ENCODE data around the gene EFCAB8.

Gene EFCAB8

GRCh38 chr20:32893263-32894025 is 34.7 kb downstream of the EFCAB8 start:
- Histone ChIP-seq H2AK5ac (ENCODE audit: low read depth, low read length) (peak overlapping the region; percentile 92), H4K91ac (ENCODE audit: low read depth, low read length, poor library complexity) (peak overlapping the region; percentile 70), H3K4ac (ENCODE audit: low read length) (no peak overlapping the region), H3K27ac (replicated peaks; ENCODE audit: low read length) (no peak overlapping the region), H3K23ac (ENCODE audit: low read depth, low read length, poor library complexity) (peak overlapping the region; percentile 57), H3K4me3 (ENCODE audit: low read length in 2 of 2) (no peak overlapping the region), H2AFZ (ENCODE audit: low read length) (no peak overlapping the region), H3K9ac (ENCODE audit: low read depth, low read length, poor library complexity) (peak overlapping the region; percentile 55), H2BK12ac (ENCODE audit: low read length) (no peak overlapping the region), H3K18ac (ENCODE audit: low read length) (peak overlapping the region; percentile 78), H4K8ac (ENCODE audit: low read depth, low read length) (peak overlapping the region; percentile 70), H3K14ac (ENCODE audit: low read length) (peak overlapping the region; percentile 87), H3K9me3 (replicated peaks in 1 of 2; ENCODE audit: control insufficient read depth in 2 of 2, insufficient read depth in 1 of 2, low read depth in 1 of 2, low read length in 2 of 2) (no peaks in the 10 kb centered on the region), H3K79me1 (ENCODE audit: low read depth, low read length) (no peaks in the 10 kb centered on the region), H3K27me3 (ENCODE audit: control insufficient read depth in 3 of 3, insufficient read depth in 3 of 3, low read depth in 1 of 3, low read length in 3 of 3) (peaks cover 0 to 2% (median 0%) of the 10 kb centered on the region in 3 experiments), H2BK120ac (ENCODE audit: low read depth, low read length) (peak overlapping the region; percentile 96), H2BK5ac (ENCODE audit: low read length) (no peak overlapping the region), H3K4me1 (ENCODE audit: control insufficient read depth in 2 of 2, insufficient read depth in 1 of 2, low read depth in 1 of 2, low read length in 2 of 2) (peaks cover 0 to 6% of the 10 kb centered on the region in 2 donors), H2BK15ac (ENCODE audit: low read length) (peak overlapping the region; percentile 80), H3K36me3 (replicated peaks in 1 of 2; ENCODE audit: control insufficient read depth in 2 of 2, insufficient read depth in 2 of 2, low read length in 2 of 2) (no peaks in the 10 kb centered on the region), H3K4me2 (ENCODE audit: insufficient read depth, low read length, poor library complexity, severe bottlenecking) (no peak overlapping the region)
- no CpG with 5 or more reads among the region's 16 CpGs for WGBS, 2 donors (ENCODE audit: extremely low coverage in 2 of 2, insufficient read length in 2 of 2, insufficient replicate concordance in 1 of 2)
- no peak for DNase-seq (ENCODE audit: low spot score)

- Histone ChIP-seq H3K9me3 (replicated peaks in 1 of 2; ENCODE audit: control insufficient read depth in 2 of 2, insufficient read depth in 1 of 2, low read depth in 1 of 2, low read length in 2 of 2) (no peaks in the 10 kb centered on the region), H2BK120ac (ENCODE audit: low read depth, low read length) (no peak overlapping the region), H3K23ac (ENCODE audit: low read depth, low read length, poor library complexity) (no peak overlapping the region), H3K14ac (ENCODE audit: low read length) (no peak overlapping the region), H3K4me2 (ENCODE audit: insufficient read depth, low read length, poor library complexity, severe bottlenecking) (no peak overlapping the region), H2BK5ac (ENCODE audit: low read length) (no peak overlapping the region), H2AFZ (ENCODE audit: low read length) (no peak overlapping the region), H3K27ac (replicated peaks; ENCODE audit: low read length) (no peak overlapping the region), H3K4me1 (ENCODE audit: control insufficient read depth in 2 of 2, insufficient read depth in 1 of 2, low read depth in 1 of 2, low read length in 2 of 2) (peaks cover 0 to 6% of the 10 kb centered on the region in 2 donors), H3K4me3 (ENCODE audit: low read length in 2 of 2) (no peak overlapping the region), H4K8ac (ENCODE audit: low read depth, low read length) (no peak overlapping the region), H3K27me3 (ENCODE audit: control insufficient read depth in 3 of 3, insufficient read depth in 3 of 3, low read depth in 1 of 3, low read length in 3 of 3) (peaks cover 0 to 2% (median 0%) of the 10 kb centered on the region in 3 experiments), H3K36me3 (replicated peaks in 1 of 2; ENCODE audit: control insufficient read depth in 2 of 2, insufficient read depth in 2 of 2, low read length in 2 of 2) (no peaks in the 10 kb centered on the region), H3K79me1 (ENCODE audit: low read depth, low read length) (no peaks in the 10 kb centered on the region), H3K18ac (ENCODE audit: low read length) (peak overlapping the region; percentile 78), H2BK15ac (ENCODE audit: low read length) (no peak overlapping the region), H2AK5ac (ENCODE audit: low read depth, low read length) (no peak overlapping the region), H3K4ac (ENCODE audit: low read length) (no peak overlapping the region), H3K9ac (ENCODE audit: low read depth, low read length, poor library complexity) (peak overlapping the region; percentile 53), H2BK12ac (ENCODE audit: low read length) (no peak overlapping the region), H4K91ac (ENCODE audit: low read depth, low read length, poor library complexity) (no peak overlapping the region)
- DNase-seq (ENCODE audit: low spot score), result peak; percentile 8
- no CpG with 5 or more reads among the region's 8 CpGs for WGBS, 2 donors (ENCODE audit: extremely low coverage in 2 of 2, insufficient read length in 2 of 2, insufficient replicate concordance in 1 of 2)
Observed at GRCh38 chr20:32894026-32894483, 35.3 kb downstream of the EFCAB8 start.

- Histone ChIP-seq H3K14ac (ENCODE audit: low read length) (no peak overlapping the region), H4K8ac (ENCODE audit: low read depth, low read length) (no peak overlapping the region), H2BK120ac (ENCODE audit: low read depth, low read length) (peak overlapping the region; percentile 24), H3K27me3 (ENCODE audit: control insufficient read depth in 3 of 3, insufficient read depth in 3 of 3, low read depth in 1 of 3, low read length in 3 of 3) (peaks cover 0 to 2% (median 0%) of the 10 kb centered on the region in 3 experiments), H3K4me1 (ENCODE audit: control insufficient read depth in 2 of 2, insufficient read depth in 1 of 2, low read depth in 1 of 2, low read length in 2 of 2) (peaks cover 0 to 6% of the 10 kb centered on the region in 2 donors), H3K23ac (ENCODE audit: low read depth, low read length, poor library complexity) (no peak overlapping the region), H3K9me3 (replicated peaks in 1 of 2; ENCODE audit: control insufficient read depth in 2 of 2, insufficient read depth in 1 of 2, low read depth in 1 of 2, low read length in 2 of 2) (no peaks in the 10 kb centered on the region), H3K27ac (replicated peaks; ENCODE audit: low read length) (no peak overlapping the region), H3K4me2 (ENCODE audit: insufficient read depth, low read length, poor library complexity, severe bottlenecking) (no peak overlapping the region), H3K4ac (ENCODE audit: low read length) (no peak overlapping the region), H3K4me3 (ENCODE audit: low read length in 2 of 2) (no peak overlapping the region), H3K9ac (ENCODE audit: low read depth, low read length, poor library complexity) (no peak overlapping the region), H4K91ac (ENCODE audit: low read depth, low read length, poor library complexity) (no peak overlapping the region), H3K36me3 (replicated peaks in 1 of 2; ENCODE audit: control insufficient read depth in 2 of 2, insufficient read depth in 2 of 2, low read length in 2 of 2) (no peaks in the 10 kb centered on the region), H3K79me1 (ENCODE audit: low read depth, low read length) (no peaks in the 10 kb centered on the region), H2BK5ac (ENCODE audit: low read length) (no peak overlapping the region), H2AFZ (ENCODE audit: low read length) (no peak overlapping the region), H2AK5ac (ENCODE audit: low read depth, low read length) (peak overlapping the region; percentile 71), H2BK15ac (ENCODE audit: low read length) (peak overlapping the region; percentile 21), H2BK12ac (ENCODE audit: low read length) (no peak overlapping the region), H3K18ac (ENCODE audit: low read length) (peak overlapping the region; percentile 2)
- DNase-seq (ENCODE audit: low spot score), result no peak
- WGBS, 2 donors (ENCODE audit: extremely low coverage in 2 of 2, insufficient read length in 2 of 2, insufficient replicate concordance in 1 of 2), result no CpG with 5 or more reads among the region's 9 CpGs
Observed at GRCh38 chr20:32894711-32895355, 36.1 kb downstream of the EFCAB8 start.

Data from neuronal stem cell (in vitro differentiated cells).